Mucosa of rectum (tissue), 2 donors: ENCODE results near the gene CLEC16A.
A peak's percentile ranks its signal among the peaks of the same experiment; 100 is the strongest.

Source experiments
- H3K27ac ChIP-seq, 2 donors: one replicate each; pipeline ENCODE4 v1.7.0; 2013; ENCODE audit warnings: inconsistent platforms in 2 of 2, low read depth in 2 of 2, low read length in 2 of 2
- H3K27me3 ChIP-seq, 2 donors: one replicate each; pipeline ENCODE4 v1.7.0; 2013; ENCODE audit warnings: low read length in 2 of 2; ENCODE audit not compliant: control insufficient read depth in 2 of 2, insufficient read depth in 2 of 2
- H3K36me3 ChIP-seq, 2 donors: one replicate each; pipeline ENCODE4 v1.7.0; 2013; ENCODE audit warnings: low read length in 2 of 2; ENCODE audit not compliant: control insufficient read depth in 2 of 2, insufficient read depth in 2 of 2
- H3K4me1 ChIP-seq, 2 donors: one replicate each; pipeline ENCODE4 v1.7.0; 2013; ENCODE audit warnings: low read length in 2 of 2, mild to moderate bottlenecking in 1 of 2; ENCODE audit not compliant: control insufficient read depth in 2 of 2, insufficient read depth in 2 of 2
- H3K4me3 ChIP-seq, 2 donors: one replicate each; pipeline ENCODE4 v1.7.0; 2013; ENCODE audit warnings: low read length in 2 of 2
- H3K9ac ChIP-seq, 2 donors: one replicate each; pipeline ENCODE4 v1.7.0; 2013; ENCODE audit warnings: low read length in 2 of 2, low read depth in 1 of 2, mild to moderate bottlenecking in 1 of 2
- H3K9me3 ChIP-seq, 2 donors: one replicate each; pipeline ENCODE4 v1.7.0; 2013; ENCODE audit warnings: low read length in 2 of 2; ENCODE audit not compliant: control insufficient read depth in 2 of 2
- donor health status: healthy.
- donor health status: Normal muscosa, but diverticular disease.

CLEC16A gene

DNA sequence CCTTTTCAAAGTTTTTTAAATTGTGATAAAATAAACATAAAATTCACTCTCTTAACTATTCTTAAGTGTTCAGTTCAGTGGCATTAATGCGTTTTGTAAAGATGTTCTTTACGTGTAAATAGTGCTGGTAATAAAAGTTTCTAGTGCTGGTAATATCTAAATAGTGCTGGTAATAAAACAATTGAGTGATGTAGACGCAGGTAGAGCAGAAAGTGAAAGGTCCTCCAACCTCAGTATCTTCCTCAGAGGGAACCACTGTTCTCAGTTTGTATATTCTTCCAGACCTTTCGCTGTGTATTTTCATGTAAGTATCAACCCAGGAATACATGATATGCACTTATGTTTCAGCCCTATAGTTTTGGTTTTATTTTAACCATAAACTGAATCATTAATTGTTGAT lies 53.1 kb downstream of the CLEC16A start:
- H3K4me1 ChIP-seq = peaks cover 3 to 9% of the 10 kb centered on the region in 2 donors
- H3K9ac ChIP-seq = no peak overlapping the region
- H3K9me3 ChIP-seq = no peaks in the 10 kb centered on the region
- H3K4me3 ChIP-seq = no peak overlapping the region
- H3K27me3 ChIP-seq = no peaks in the 10 kb centered on the region
- H3K36me3 ChIP-seq = peaks cover 8 to 21% of the 10 kb centered on the region in 2 donors
- H3K27ac ChIP-seq = no peak overlapping the region

DNA sequence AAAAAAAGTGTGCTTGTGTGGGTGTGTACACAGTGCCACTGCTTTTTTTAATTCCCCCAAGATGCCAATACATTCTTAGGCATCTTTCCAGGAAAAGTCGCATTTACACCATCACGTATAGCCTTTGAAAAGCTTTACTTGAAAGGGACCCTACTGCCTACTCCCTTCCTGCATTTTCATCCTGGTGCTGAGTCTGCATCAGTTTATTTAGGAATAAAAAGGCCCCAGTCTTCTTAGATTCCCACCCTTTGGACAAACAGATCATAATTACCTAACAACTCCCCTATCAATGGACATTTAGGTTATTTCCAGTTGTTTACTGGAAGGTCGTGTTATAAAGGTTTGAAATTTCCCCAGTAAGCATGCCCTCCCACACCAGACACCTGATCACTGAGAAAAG lies 54.9 kb downstream of the CLEC16A start:
- peaks cover 3 to 9% of the 10 kb centered on the region in 2 donors for H3K4me1 ChIP-seq
- H3K27me3 ChIP-seq = no peaks in the 10 kb centered on the region
- no peak overlapping the region for H3K9ac ChIP-seq
- no peaks in the 10 kb centered on the region for H3K9me3 ChIP-seq
- H3K27ac ChIP-seq = no peak overlapping the region
- no peak overlapping the region for H3K4me3 ChIP-seq
- H3K36me3 ChIP-seq = peaks cover 13 to 18% of the 10 kb centered on the region in 2 donors

GRCh38 chr16:11001611-11002010 lies 57.2 kb downstream of the CLEC16A start:
- Histone ChIP-seq H3K27me3 (no peaks in the 10 kb centered on the region), H3K4me1 (peaks cover 3 to 9% of the 10 kb centered on the region in 2 donors), H3K36me3 (peaks cover 11 to 15% of the 10 kb centered on the region in 2 donors), H3K4me3 (no peak overlapping the region), H3K9ac (no peak overlapping the region), H3K9me3 (no peaks in the 10 kb centered on the region), H3K27ac (no peak overlapping the region)

- Histone ChIP-seq H3K27ac (no peak overlapping the region), H3K4me1 (peaks cover 3 to 9% of the 10 kb centered on the region in 2 donors), H3K9ac (no peak overlapping the region), H3K27me3 (no peaks in the 10 kb centered on the region), H3K36me3 (peaks cover 11 to 15% of the 10 kb centered on the region in 2 donors), H3K9me3 (no peaks in the 10 kb centered on the region), H3K4me3 (no peak overlapping the region)
Measured at GRCh38 chr16:11003141-11003540, 58.8 kb downstream of the CLEC16A start.

DNA sequence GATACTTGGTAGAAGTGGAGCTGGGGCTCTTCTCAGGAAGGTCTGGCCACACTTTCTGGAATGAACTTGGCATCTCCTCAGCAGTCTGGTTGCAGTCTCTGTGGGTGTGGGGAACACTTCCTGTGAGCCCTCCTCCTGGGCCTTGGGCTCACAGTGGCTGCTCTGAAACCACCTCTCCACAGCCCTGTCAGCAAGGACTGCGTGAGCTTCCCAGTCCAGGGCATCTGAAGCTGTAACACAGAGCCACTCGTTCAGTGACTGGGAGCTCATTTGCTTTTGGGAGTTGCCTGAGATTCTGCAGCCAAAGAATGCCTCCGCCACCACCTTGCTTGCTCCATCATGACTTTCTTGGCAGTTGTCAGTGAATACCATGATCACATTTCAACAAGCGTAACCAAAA lies 60.0 kb downstream of the CLEC16A start:
- Histone ChIP-seq H3K9ac (no peak overlapping the region), H3K9me3 (no peaks in the 10 kb centered on the region), H3K27ac (peak overlapping the region in 1 of 2 donors; percentile 26), H3K4me3 (no peak overlapping the region), H3K4me1 (peaks cover 3 to 6% of the 10 kb centered on the region in 2 donors), H3K36me3 (peaks cover 11 to 16% of the 10 kb centered on the region in 2 donors), H3K27me3 (no peaks in the 10 kb centered on the region)

GRCh38 chr16:11004973-11005610 lies 60.7 kb downstream of the CLEC16A start:
- Histone ChIP-seq H3K36me3 (peaks cover 11 to 18% of the 10 kb centered on the region in 2 donors), H3K4me3 (no peak overlapping the region), H3K9me3 (no peaks in the 10 kb centered on the region), H3K27ac (no peak overlapping the region), H3K9ac (no peak overlapping the region), H3K27me3 (no peaks in the 10 kb centered on the region), H3K4me1 (peaks cover 3 to 6% of the 10 kb centered on the region in 2 donors)

DNA sequence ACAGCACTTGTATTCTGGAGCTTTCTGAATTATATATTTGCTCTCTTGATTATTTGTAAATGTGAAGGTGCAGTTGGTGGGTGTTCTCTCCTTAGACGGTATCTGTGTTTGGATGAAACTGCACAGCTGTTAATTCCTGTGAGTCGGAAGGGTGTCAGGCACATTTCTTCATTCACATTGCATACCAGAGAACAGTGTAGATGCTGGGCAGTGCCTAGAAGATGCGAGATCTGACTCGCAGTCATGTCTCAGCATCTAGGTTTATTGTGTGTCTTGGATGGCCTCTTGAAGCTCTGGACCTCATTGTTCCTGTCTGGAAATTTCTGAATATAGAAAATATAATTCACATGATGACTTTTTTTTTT lies 61.2 kb downstream of the CLEC16A start:
- Histone ChIP-seq H3K36me3 (peaks cover 11 to 18% of the 10 kb centered on the region in 2 donors), H3K9me3 (no peaks in the 10 kb centered on the region), H3K27ac (no peak overlapping the region), H3K4me1 (peaks cover 3 to 6% of the 10 kb centered on the region in 2 donors), H3K9ac (no peak overlapping the region), H3K4me3 (no peak overlapping the region), H3K27me3 (no peaks in the 10 kb centered on the region)

GRCh38 chr16:11006656-11007055 lies 62.3 kb downstream of the CLEC16A start:
- H3K4me1 ChIP-seq = peaks cover 3 to 4% of the 10 kb centered on the region in 2 donors
- no peak overlapping the region for H3K27ac ChIP-seq
- H3K27me3 ChIP-seq = no peaks in the 10 kb centered on the region
- H3K9me3 ChIP-seq = no peaks in the 10 kb centered on the region
- H3K9ac ChIP-seq = no peak overlapping the region
- no peak overlapping the region for H3K4me3 ChIP-seq
- H3K36me3 ChIP-seq = peaks cover 11 to 18% of the 10 kb centered on the region in 2 donors

GRCh38 chr16:11007714-11008280 lies 63.4 kb downstream of the CLEC16A start:
- Histone ChIP-seq H3K9ac (no peak overlapping the region), H3K4me1 (no peaks in the 10 kb centered on the region), H3K27me3 (no peaks in the 10 kb centered on the region), H3K27ac (no peak overlapping the region), H3K9me3 (no peaks in the 10 kb centered on the region), H3K36me3 (peaks cover 11 to 15% of the 10 kb centered on the region in 2 donors), H3K4me3 (no peak overlapping the region)

- no peaks in the 10 kb centered on the region for H3K9me3 ChIP-seq
- H3K9ac ChIP-seq = no peak overlapping the region
- H3K4me1 ChIP-seq = no peaks in the 10 kb centered on the region
- H3K27ac ChIP-seq = no peak overlapping the region
- H3K27me3 ChIP-seq = no peaks in the 10 kb centered on the region
- H3K4me3 ChIP-seq = no peak overlapping the region
- peaks cover 8% of the 10 kb centered on the region in 2 donors for H3K36me3 ChIP-seq
Measured at GRCh38 chr16:11009027-11009755, 64.8 kb downstream of the CLEC16A start.
